GM19397 (cell line): Measurements from ENCODE around the gene MGME1.
A peak's percentile ranks its signal among the peaks of the same experiment; 100 is the strongest.

Experiments used
- ATAC-seq: cut with Tn5 transposase; IDR thresholded peaks from one replicate; pipeline ENCODE4 v1.9.1; 2021; ENCODE audit warnings: mild to moderate bottlenecking, moderate library complexity; ENCODE audit not compliant: unreplicated experiment

Gene MGME1

GRCh38 chr20:17992224-17992637 lies 23.4 kb downstream of the MGME1 start:
- ATAC-seq, result no peak

- no peak for ATAC-seq
These were observed 24.2 kb downstream of the MGME1 start for GRCh38 chr20:17992847-17993513.

DNA sequence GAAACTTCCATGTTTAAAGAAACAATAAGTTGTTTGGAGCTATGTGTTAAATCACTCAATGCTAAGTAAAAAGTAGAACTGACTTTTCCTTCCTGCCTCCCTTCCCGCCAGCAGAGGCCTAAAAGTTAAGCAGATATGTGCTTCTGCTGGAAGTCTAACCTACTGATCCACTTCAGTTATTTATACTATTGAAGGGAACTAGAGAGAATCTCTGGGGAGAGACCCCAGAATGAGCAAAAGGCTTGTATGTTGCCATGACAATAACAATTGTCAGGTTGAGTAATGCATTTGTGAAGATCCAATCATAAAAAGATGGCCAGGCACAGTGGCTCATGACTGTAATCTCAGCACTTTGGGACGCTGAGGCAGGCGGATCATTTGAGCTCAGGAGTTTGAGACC lies 24.7 kb downstream of the MGME1 start:
- no peak for ATAC-seq

DNA sequence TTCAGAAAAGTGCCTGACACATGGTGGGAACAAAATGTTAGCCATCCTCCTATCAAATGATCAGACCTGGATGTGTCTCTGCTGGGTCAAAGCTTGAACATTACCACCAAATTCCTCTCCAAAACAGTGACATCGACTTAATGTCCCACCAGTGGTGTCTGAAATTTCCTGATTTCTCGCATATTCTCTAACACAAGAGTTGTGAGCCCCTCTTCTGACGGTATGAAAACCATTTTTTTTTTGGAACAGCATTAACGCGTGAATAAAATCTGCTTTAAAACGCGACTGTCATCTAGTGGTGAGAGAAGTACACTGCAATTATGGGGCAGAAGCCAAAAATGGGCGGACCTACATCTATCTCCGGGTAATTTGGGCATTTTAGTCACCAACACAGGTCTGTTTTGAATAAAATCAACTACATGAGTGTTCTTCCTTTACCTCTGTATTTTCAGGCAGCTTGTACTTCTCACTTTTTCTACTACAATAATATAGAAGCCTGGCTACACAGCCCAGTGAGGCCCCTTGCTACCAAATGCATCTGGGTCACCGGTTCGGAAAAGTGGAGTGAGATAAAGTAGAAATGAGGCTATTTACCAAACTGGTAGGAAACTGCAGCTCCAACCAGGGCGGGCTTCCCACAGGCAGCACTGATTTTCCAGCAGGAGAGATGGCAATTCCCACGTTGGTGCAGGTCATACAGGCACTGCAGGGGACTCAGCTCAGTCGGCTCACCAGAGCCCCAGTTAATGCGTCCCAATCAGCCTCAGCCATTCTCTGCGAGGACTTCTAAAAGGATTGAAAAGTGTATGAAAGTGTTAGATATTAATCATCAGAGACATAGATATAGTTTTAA lies 27.4 kb downstream of the MGME1 start:
- ATAC-seq, result no peak

DNA sequence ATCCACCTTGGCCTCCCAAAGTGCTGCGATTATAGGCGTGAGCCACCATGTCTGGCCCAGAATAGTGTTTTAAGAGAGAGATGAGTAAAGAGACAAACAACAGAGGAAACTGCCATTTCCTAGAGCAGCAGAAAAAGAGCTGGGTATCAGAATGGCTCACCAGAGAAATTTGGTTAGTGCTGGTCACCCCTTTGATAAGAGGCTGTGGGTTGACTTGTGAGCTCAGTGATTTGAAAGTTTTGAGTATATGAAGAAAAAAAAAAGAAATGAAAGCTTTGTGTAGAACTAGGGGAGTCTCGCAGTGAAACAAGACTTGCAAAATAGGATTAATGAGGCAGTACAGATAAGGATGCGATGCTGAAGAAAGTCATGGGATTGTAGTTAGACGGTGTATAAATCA lies 29.6 kb downstream of the MGME1 start:
- ATAC-seq, result no peak

- no peak for ATAC-seq
These were observed 30.7 kb downstream of the MGME1 start for GRCh38 chr20:17999566-17999965.

- no peak for ATAC-seq
These were observed 32.5 kb downstream of the MGME1 start for GRCh38 chr20:18001131-18001921.

- peak; percentile 40 for ATAC-seq
These were observed 35.1 kb downstream of the MGME1 start for GRCh38 chr20:18003897-18004296.

DNA sequence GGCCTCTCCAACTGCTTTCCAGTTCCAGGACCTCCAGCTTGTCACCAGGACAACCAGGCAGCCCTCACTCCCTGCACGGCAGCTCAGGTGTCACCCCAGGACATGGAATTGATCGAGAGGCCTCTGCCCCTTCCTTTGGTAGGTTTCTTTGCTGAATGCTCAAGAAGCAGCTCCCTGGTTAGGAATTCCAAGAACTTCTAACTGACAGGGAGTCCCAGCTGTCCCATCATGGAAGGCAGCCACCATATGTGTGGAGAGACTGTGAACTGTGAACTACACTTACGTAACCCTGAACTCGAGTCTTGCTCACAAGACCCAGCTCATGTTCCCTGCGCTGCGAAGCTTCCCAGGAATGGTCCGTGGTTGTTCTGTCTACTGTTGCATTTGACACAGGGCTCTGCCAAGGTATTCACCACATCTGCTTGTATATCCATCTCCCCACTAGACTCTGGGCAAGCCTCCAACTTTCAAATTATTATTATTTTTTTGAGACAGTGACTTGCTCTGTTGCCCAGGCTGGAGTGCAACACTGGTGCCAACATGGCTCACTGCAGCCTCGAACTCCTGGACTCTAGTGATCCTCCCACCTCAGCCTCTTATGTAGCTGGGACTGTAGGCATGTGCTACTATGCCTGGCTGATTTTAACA lies 35.7 kb downstream of the MGME1 start:
- ATAC-seq, result no peak

DNA sequence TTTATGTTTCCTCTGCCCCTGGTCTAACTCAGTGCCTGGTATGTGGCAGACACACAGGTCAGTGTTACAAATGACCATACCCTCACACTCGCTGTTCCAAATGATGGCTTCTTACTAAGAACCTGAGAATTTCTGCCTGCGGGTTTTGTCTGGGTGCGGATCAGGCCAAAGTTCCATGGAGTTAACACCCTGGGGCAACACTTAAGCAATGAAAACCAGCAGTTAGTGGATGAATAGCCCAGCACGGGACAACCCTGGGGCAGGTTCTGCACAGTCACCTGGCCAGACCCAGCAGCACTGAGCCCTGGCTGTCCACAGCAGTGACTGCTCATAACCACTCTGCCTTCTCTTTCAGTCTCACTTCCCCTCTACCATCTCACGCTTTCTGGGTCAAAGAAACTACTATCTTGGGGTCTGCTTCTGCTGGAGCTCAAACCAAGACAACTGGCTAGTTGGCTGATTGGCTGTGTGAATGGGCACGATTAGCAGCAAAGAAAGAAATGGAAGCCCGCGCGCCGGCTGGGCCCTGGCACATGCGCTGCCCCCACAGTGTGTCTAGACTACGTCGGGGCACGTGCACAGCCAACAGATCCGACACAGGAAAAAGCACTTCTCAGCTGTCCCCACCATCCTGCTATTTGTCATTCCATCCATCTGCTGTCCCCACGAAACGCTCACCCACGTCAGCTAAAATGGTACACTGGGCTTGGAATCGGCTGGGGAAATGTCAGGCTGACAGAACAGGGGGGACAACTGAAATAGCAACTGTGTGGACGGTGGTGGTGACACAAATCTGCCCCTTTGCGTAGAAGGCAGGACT lies 36.6 kb downstream of the MGME1 start:
- peak; percentile 94 for ATAC-seq

DNA sequence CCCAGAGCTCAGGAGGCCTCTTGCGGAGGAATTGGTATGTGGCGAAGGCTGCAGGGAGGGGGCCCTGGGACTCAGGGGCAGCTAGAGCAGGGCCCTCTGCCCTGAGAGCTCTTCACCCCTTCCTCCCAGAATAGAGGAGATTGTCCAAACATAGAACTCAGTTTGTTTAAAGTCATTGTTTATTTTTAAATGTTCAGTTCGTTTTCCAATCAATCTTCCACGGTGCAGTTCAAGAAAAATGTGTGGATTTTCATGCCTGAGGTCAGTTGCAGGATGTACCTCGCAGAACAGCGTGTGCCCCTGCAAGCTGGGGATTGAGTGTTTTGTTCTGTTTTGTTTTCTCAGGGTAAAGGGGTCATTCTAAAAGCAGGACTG lies 37.2 kb downstream of the MGME1 start:
- ATAC-seq, result no peak

DNA sequence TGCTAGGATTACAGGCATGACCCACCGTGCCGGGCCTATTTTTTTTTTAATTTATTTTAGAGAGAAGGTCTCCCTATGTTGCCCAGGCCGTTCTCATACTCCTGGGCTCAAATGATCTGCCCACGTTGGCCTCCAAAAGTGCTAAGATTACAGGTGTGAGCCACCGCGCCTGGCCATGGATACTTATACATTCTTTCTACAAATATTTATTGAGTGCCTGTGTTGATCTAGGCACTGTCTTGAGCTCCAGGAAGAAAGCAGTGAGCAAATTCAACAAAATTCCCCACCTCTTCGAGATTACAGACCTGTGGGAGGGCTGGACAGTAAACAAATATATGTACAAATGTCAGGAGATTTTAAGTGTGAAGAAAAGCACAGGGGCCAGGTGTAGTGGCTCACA lies 37.9 kb downstream of the MGME1 start:
- no peak for ATAC-seq

DNA sequence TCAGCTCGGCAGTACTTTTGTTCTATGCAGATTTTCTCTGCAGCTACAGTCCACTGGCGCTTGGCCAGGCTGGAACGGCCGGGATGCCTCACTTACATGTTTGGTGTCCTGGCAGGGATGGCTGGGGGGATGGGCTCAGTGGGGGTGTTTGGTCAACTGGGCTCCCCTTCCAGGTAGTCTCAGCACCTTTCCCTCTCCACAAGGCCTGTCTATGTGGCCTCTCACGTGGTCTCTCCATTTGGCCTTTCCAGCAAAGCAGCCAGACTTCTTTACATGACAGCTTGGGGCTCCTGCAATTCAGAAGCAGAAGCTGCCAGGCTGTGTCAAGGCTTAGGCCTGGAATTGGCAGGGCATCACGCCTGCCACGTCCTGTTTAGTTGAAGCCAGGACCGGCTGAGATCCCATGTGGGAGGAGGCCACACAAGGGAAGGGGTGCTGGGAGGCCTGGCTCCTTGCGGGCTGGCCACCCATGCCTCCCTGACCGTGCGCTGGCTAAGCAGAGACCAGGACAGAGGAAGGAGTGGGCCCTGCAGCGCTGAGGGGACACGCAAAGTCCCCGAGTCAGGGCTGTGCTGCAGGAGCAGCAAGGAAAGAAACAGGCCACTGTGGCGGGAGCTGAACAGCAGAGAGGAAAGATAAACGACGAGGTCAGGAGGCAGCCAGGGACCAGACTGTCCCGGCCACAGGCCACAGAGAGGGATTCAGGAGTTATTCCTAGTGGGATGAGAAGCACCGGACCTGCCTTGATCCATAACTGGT lies 38.9 kb downstream of the MGME1 start:
- no peak for ATAC-seq

DNA sequence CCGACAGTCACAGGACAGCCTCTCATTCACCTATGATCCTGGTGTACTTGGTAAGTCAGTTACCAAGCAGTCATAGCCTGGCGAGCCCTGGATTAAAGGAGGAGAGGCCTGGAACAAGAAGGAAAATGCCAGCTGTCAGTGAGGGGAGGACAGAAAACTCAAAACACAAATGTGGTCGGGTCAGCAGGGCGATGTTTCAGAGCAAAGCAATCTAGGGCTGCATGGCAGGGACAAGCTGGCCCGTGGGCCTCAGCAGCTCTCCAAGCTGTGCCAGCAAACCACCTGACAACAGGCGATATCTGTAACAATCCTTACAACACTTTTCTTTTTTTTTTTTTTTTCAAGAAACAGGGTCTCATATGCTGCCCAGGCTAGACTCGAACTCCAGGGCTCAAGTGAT lies 40.3 kb downstream of the MGME1 start:
- ATAC-seq, result no peak

DNA sequence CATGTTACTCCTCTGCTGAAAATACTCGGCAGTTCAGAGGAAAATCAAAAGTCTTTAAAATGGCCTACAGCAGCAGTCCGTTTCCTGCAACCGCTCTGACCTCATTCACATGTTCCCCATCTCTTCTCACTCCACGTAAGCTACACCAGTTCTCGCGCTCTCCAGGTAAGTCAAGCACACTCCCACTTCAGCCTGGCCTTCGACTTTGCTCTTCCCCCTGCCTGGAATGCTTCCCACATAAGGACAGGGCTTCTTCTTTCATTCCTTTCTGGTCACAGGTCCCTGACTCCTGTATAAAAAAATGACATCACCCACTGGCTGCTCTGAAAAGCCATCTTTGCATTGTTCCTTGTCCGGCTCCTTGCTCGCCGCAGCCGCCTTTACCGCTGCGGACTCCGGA lies 42.7 kb downstream of the MGME1 start:
- no peak for ATAC-seq

DNA sequence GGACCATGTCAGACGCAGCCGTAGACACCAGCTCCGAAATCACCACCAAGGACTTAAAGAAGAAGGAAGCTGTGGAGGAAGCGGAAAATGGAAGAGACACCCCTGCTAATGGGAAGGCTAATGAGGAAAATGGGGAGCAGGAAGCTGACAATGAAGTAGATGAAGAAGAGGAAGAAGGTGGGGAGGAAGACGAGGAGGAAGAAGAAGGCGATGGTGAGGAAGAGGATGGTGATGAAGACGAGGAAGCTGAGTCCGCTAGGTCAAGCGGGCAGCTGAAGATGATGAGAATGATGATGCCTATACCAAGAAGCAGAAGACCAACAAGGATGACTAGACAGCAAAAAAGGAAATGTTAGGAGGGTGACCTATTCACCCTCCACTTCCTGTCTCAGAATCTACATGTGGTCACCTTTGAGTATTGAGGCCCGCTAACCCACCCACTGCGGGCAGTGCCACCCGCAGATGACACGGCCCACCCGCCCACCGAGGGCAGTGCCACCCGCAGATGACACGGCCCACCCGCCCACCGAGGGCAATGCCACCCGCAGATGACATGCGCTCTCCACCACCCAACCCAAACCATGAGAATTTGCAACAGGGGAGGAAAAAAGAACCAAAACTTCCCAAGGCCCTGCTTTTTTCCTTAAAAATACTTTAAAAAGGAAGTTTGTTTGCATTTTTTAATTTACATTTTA lies 43.3 kb downstream of the MGME1 start:
- no peak for ATAC-seq

- ATAC-seq, result no peak
These were observed 44.1 kb downstream of the MGME1 start for GRCh38 chr20:18012901-18013300.

GRCh38 chr20:18014411-18014810 lies 45.6 kb downstream of the MGME1 start:
- no peak for ATAC-seq

DNA sequence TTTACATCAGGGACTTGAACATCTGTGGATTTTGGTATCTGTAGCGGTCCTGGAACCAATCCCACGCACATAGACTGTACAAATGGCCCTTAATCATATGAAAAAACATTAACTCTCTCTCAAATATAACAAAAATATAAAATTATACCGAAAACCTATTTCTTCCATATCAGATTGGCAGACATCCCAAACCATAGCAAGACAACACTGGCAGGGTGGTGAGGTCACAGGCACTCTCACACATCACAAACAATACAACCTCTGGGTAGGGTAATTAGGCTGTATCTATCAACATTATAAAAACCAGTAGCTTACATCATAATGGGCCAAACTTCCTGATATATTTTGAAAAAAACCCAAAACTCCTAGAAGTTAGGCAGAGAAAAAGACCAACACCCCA lies 48.0 kb downstream of the MGME1 start:
- ATAC-seq, result no peak
